NT2/D1 (cell line): ENCODE results near the gene MRO.

Experiments
- SUZ12 ChIP-seq: IDR thresholded peaks from 2 replicates; pipeline ENCODE4 v1.6.1; 2011; ENCODE audit not compliant: insufficient read length, insufficient read depth; ENCODE audit errors: extremely low read depth
- YY1 ChIP-seq: IDR thresholded peaks from 2 replicates; pipeline ENCODE4 v1.6.1; 2011; ENCODE audit not compliant: insufficient read length, insufficient read depth
- ZNF274 ChIP-seq: IDR thresholded peaks from 2 replicates; pipeline ENCODE4 v1.6.1; 2011; ENCODE audit warnings: mild to moderate bottlenecking, low read depth, low read length

- TF ChIP-seq SUZ12 (no peak), ZNF274 (no peak), YY1 (no peak)
Observed at GRCh38 chr18:50783553-50783952, 36.3 kb downstream of the MRO start.
